K562 treated with DMSO at 1 percent for 4 hours (cell line): Measurements from ENCODE around the gene CXorf66. TPM values are rescaled to one million over a fixed set of nuclear protein-coding genes. Genes with fewer than 3 reads are reported as not detected.

Experiments used
- total RNA-seq: library from RNA; unstranded; fragments of 300-600 nt; gene quantifications from 2 replicates; pipeline ENCODE4 v1.2.3, GENCODE V29; 2022; ENCODE audit not compliant: insufficient read depth

CXorf66 gene
- not detected in 2 replicates for total RNA-seq

DNA sequence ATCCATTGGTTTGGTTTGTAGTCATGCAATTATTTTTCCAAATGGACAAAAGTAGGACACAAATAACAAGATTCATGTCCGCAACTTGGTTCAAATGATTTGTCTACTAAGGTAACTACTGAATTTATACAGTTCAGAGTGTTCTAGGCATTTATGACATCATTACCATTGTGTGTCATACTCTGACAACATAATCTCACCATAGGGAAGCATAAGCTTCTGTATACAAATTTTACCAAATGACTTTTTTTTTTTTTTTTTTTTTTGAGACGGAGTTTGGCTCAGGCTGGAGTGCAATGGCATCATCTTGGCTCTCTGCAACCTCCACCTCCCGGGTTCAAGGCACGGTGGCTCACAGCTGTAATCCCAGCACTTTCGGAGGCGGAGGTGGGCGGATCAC, at the start of gene CXorf66:
Gene CXorf66, minus strand, starts transcription at position 101 of the 400 bp plus-strand sequence. Its CDS starts 25 bp downstream, at position 76.

GRCh38 chrX:139932901-139933796, 32.2 kb downstream of the CXorf66 start, which contains the start of gene ATP11C:
TSS of gene ATP11C (minus strand) at chrX:139933053. CDS start at chrX:139932042, 1,011 bp downstream.

Other genes starting within 250 kb of the CXorf66 start
- 11.6 and 14.5 TPM in 2 replicates for gene ATP11C, start 32.5 kb downstream of the CXorf66 start, total RNA-seq